Right renal pelvis (tissue), 4 donors: Measurements from ENCODE around the gene CHRM4. TPM values are rescaled to one million over a fixed set of nuclear protein-coding genes. Genes with fewer than 3 reads are reported as not detected.

Experiments used
- polyA plus RNA-seq, 4 donors: library from polyadenylated mRNA; unstranded; fragments of 120-200 nt; gene quantifications; one replicate each; pipeline ENCODE4 v1.2.1, GENCODE V29; 2013; ENCODE audit not compliant: insufficient read length in 4 of 4

Gene CHRM4
- polyA plus RNA-seq, 4 donors, result 0.22 to 0.34 (median 0.27) TPM

Other genes with a start within 250 kb of the CHRM4 start
- gene CREB3L1, start 114.1 kb downstream of the CHRM4 start, polyA plus RNA-seq, result 10 to 100 TPM; 15.2 to 22.1 (median 17.7) TPM
- 10 to 100 TPM; 31.1 to 41.5 (median 36.7) TPM for gene DGKZ, start 44.3 kb downstream of the CHRM4 start, polyA plus RNA-seq
- 1,000 to 10,000 TPM in 1 of 4 donors, 100 to 1,000 TPM in 3; 651 to 1,009 (median 840) TPM for gene MDK, start 10.1 kb downstream of the CHRM4 start, polyA plus RNA-seq
- gene AMBRA1, start 202.2 kb upstream of the CHRM4 start, polyA plus RNA-seq, result 10 to 100 TPM; 24.7 to 26.9 (median 24.9) TPM
- 1 to 10 TPM; 4.0 to 4.7 (median 4.3) TPM for gene HARBI1, start 225.5 kb upstream of the CHRM4 start, polyA plus RNA-seq
- 10 to 100 TPM; 56.2 to 76.9 (median 68.9) TPM for gene ATG13, start 225.8 kb upstream of the CHRM4 start, polyA plus RNA-seq